Endothelial cell of umbilical vein (primary cell): ENCODE data around the gene CCL14.

Experiments used
- CTCF ChIP-seq, 2 donors: IDR thresholded peaks; 1 replicate in 1 of 2; 2 replicates in 1 of 2; pipeline ENCODE4 v1.5.1; 2011; ENCODE audit warnings: low read length in 2 of 2, mild to moderate bottlenecking in 2 of 2, moderate library complexity in 2 of 2, control low read depth in 1 of 2, inconsistent platforms in 1 of 2, low read depth in 1 of 2; ENCODE audit not compliant: insufficient read depth in 1 of 2; ENCODE audit errors: extremely low read depth in 1 of 2
- EZH2 ChIP-seq: IDR thresholded peaks from 2 replicates; pipeline ENCODE4 v1.6.1; 2012; ENCODE audit warnings: borderline replicate concordance, low read depth, mild to moderate bottlenecking, moderate library complexity, low read length, inconsistent platforms; ENCODE audit not compliant: severe bottlenecking
- POLR2A ChIP-seq: IDR thresholded peaks from 2 replicates; pipeline ENCODE4 v1.6.1; 2012; ENCODE audit warnings: low read depth, mild to moderate bottlenecking, control low read depth, low read length
- POLR2AphosphoS5 ChIP-seq: IDR thresholded peaks from 2 replicates; pipeline ENCODE4 v1.6.1; 2012; ENCODE audit warnings: low read depth, mild to moderate bottlenecking, control low read depth, low read length, moderate library complexity; ENCODE audit not compliant: insufficient read depth

GRCh38 chr17:36001862-36002603 is 15.5 kb upstream of the CCL14 start:
- no peak for TF ChIP-seq POLR2AphosphoS5
- TF ChIP-seq EZH2: no peak
- TF ChIP-seq POLR2A: no peak
- no peak for TF ChIP-seq CTCF (IDR thresholded peaks at IDR 0.05; ENCODE audit: extremely low read depth in 1 of 2, insufficient read depth in 1 of 2, low read depth in 1 of 2, low read length in 2 of 2)
